GM19193 (cell line): ENCODE measurements around the gene CASK.

Experiments used
- POLR2A ChIP-seq: IDR thresholded peaks from 4 replicates; pipeline ENCODE4 v1.6.1; 2011; ENCODE audit not compliant: insufficient read depth, insufficient read length; ENCODE audit errors: extremely low read depth

The CASK gene

DNA sequence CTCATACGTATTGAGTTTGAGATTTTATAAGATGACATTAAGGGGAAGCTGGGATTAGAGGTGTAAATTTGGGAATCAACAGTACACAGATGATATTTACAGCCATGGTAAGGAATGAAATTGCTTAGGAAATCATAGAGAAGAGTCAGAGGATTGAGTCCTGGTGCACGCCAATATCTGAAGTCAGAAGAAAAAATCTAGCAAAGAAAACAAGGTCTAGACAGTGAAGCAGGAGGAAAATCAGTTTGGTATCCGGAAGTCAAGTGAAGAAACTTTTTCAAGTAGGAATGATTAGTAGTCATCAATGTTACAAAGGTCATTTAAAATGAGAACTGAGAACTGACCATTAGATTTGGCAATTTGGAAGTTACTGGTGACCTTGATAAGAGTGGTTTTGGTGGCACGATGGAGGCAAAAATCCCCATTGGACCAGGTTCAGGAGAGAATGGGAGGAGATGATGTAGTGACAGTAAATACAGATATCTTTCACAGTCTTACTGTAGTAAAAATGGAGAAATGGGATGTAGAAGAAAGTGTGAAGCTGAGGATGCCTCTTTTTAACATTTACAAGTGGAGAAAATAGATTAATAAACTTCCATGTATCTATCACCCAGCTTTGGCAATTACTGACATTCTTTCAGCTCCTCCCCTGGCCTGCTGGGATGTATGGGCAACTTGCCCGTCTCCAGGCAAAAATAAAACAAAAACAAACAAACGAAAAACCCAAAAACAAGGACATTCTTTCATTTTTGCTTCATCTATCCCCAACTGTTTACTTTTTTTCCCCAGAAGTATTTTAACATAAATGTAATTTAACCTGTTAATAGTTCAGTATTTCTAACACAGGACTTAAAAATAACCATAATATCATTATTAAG, 245.9 kb downstream of the CASK start:
- TF ChIP-seq POLR2A: no peak

- TF ChIP-seq POLR2A: no peak
These were observed 250.7 kb downstream of the CASK start for GRCh38 chrX:41672643-41673042.

DNA sequence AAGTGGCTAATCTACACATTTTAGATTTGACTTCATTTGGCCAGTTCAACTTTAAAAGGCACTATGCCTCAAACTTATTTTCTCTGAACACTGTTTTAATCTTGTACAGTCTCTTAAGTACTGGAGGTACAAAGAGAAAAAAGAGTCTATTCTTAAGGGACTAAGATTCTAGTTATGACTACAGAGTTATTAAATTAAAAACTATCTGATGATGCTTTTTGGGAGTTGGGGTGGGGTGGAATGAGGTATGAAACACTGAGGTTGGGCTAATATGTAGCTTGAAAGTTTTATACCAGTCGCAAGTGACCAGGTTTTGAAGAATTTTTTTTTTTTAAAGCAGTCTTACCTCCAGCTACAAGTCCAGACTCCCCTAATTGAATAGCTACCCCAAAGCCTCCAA, 252.3 kb downstream of the CASK start:
- no peak for TF ChIP-seq POLR2A

DNA sequence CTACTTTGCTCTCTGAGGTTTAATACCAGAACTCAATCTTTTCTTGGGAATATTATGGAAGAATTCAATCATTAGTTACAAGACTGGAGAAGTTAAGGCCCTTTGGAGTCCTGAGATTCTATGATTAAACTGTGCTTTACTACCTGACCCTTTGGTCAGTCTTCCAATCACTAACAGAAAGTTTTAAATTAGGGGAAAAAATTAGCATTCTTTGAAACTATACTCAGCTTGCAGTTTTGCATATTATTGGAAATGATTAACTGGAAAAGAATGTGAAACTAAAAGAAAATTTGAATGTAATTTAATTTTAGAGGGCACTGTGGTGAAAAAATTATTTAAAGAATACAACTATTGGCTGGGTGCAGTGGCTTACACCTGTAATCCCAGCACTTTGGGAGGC, 253.2 kb downstream of the CASK start:
- TF ChIP-seq POLR2A: no peak

DNA sequence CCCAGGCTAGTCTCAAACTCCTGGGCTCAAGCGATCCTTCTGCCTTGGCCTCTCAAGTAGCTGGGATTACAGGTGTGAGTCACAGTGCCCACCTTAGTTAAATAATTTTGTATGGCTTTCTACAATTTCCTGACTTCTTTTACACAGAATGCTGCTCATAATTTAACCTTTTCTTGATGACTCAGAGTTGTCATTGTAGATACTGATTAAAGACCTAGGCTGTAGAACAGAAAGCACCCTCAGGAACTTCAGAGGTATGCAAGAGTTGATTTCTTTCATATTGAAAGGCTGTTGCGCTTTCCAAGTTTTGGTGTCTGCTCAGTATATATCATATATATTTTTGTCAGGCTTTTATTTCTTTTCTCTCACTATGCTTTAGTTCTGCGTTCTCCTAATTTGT, 255.7 kb downstream of the CASK start:
- no peak for TF ChIP-seq POLR2A

- no peak for TF ChIP-seq POLR2A
These were observed 257.1 kb downstream of the CASK start for GRCh38 chrX:41666251-41666650.

- no peak for TF ChIP-seq POLR2A
These were observed 257.7 kb downstream of the CASK start for GRCh38 chrX:41665686-41666085.

GRCh38 chrX:41664908-41665307, 258.4 kb downstream of the CASK start:
- no peak for TF ChIP-seq POLR2A

GRCh38 chrX:41664375-41664901, 258.9 kb downstream of the CASK start:
- no peak for TF ChIP-seq POLR2A

GRCh38 chrX:41661366-41662095, 261.8 kb downstream of the CASK start:
- TF ChIP-seq POLR2A: no peak

GRCh38 chrX:41655631-41656030, 267.7 kb downstream of the CASK start:
- TF ChIP-seq POLR2A: no peak

- TF ChIP-seq POLR2A: no peak
These were observed 268.3 kb downstream of the CASK start for GRCh38 chrX:41655101-41655500.

- TF ChIP-seq POLR2A: no peak
These were observed 270.2 kb downstream of the CASK start for GRCh38 chrX:41653125-41653524.

GRCh38 chrX:41634284-41634683, 289.1 kb downstream of the CASK start:
- TF ChIP-seq POLR2A: no peak

- TF ChIP-seq POLR2A: no peak
These were observed 293.3 kb downstream of the CASK start for GRCh38 chrX:41630091-41630490.

DNA sequence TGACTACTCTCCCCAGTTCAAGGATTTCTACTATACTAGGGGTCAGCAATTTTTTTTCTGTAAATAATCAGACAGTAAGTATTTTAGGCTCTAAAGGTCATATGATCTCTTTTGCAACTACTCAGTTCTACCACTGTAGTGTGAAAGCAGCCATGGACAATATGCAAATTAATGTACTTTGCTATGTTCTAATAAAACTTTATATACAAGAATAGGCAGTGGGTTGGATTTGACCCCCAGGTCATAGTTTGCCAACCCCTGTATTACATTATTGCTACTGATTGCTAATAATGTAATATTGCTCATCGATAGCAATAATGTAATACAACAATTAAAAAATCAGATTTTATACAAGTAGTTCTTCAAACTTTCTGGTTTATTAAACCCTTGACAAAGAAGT, 293.8 kb downstream of the CASK start:
- TF ChIP-seq POLR2A: no peak
